ENCODE measurements around the gene C7orf33.
"Not testable (repeated sequence)": the region's sequence is repeated elsewhere in the genome, so short reads cannot be mapped to it uniquely, and the experiment has no call there.

Gene C7orf33

DNA sequence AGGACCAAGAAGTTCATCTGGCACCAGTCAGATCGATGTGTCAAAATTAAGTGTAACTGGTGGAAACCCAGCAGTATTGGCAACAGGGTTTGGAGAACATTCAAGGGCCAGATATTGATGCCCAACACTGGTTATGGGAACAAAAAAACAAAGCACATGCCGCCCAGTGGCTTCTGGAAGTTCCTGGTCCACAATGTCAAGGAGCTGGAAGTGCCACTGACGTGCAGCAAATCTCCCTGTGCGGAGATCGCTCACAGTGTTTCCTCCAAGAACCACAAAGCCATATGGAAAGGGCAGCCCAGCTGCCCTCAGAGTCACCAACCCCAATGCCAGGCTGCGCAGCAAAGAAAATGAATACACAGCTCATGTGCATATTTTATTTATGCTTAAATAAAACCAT is 10.1 kb upstream of the C7orf33 start:
- DNase-seq (ENCODE audit: low read depth) = no peak

DNA sequence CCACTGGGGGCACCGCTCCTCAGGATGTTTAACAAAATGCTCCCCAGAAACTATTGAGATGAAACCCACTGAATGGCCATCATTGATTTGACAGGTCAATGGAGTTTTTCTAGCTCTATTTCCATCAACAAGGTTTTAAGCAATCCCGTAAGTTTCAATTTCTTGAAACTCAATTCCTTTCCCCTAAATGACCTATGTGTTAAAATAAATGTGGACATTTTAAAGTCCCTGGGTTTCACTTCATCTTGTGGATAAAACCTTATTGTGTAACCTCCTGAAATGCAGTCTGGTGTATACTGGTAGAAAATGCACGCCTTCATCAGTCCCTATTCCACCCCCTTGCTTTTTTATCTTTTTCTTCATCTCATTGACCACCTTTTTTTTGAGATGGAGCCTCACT is 8.9 kb upstream of the C7orf33 start:
- DNase-seq (ENCODE audit: low read depth) = no peak

DNA sequence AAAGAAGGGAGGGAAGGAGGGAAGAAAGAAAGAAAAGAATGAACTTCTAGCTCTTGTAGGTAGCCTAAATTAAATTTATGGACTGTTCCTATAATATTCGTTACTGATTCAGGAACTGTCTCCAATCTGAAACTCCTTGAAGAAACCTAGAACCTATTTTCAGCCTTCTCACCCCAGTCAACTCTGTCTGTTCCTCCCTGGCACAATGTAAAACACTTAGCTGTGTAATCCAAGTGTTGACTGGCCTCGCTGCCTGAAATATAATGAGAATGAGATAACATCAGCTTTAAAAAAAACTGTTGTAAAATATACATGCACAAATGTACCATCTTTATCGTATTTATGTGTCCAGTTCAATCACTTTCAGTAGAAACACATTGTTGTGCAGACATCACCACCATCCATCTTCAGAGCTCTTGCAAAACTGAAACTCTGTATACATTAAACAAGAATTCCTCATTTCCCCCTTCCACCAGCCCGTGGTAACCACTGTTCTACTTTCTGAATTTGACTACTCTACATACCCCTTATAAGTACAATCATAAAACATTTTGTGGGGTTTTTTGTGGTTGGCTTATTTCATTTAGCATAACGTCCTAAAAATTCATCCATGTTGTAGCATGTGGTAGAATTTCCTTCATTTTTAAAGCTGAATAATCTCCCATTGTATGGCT is 6.3 kb upstream of the C7orf33 start:
- DNase-seq (ENCODE audit: low read depth) = no peak

GRCh38 chr7:148585399-148585798 is 5.2 kb upstream of the C7orf33 start:
- DNase-seq (ENCODE audit: low read depth) = no peak

- no peak for DNase-seq (ENCODE audit: low read depth)
Observed at GRCh38 chr7:148587076-148587475, 3.5 kb upstream of the C7orf33 start.

GRCh38 chr7:148588168-148588567 is 2.4 kb upstream of the C7orf33 start:
- DNase-seq (ENCODE audit: low read depth) = no peak

GRCh38 chr7:148588670-148589131 is 1.9 kb upstream of the C7orf33 start:
- no peak for DNase-seq (ENCODE audit: low read depth)

GRCh38 chr7:148589640-148590039 is 926 bp upstream of the C7orf33 start:
- DNase-seq (ENCODE audit: low read depth) = no peak

GRCh38 chr7:148596354-148596753 is 5.8 kb downstream of the C7orf33 start:
- not testable (repeated sequence) for DNase-seq (ENCODE audit: low read depth)

DNA sequence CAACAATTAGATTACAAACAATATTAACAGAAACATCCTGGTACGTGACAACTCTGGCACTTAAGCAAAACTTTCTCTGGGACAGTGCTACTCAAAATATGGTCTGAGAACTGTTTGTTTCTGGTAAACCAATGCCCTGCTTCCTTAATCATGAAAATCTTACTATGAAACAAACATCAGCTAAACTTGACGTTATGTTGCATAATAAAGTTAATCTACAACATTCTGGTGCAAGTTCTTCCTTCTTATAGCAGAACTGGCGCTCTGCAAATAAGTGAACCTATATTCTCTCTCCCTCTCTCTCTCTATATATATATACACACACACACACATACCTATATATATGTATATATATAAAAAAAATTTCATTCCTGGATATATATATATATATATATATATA is 7.8 kb downstream of the C7orf33 start:
- no peak for DNase-seq (ENCODE audit: low read depth)

GRCh38 chr7:148605350-148605749 is 14.8 kb downstream of the C7orf33 start:
- DNase-seq (ENCODE audit: low read depth) = no peak

GRCh38 chr7:148607151-148607661 is 16.6 kb downstream of the C7orf33 start:
- DNase-seq (ENCODE audit: low read depth) = no peak

- no peak for DNase-seq (ENCODE audit: low read depth)
Observed at GRCh38 chr7:148609045-148609725, 18.6 kb downstream of the C7orf33 start.

- no peak for DNase-seq (ENCODE audit: low read depth)
Observed at GRCh38 chr7:148611692-148612091, 21.1 kb downstream of the C7orf33 start.

DNA sequence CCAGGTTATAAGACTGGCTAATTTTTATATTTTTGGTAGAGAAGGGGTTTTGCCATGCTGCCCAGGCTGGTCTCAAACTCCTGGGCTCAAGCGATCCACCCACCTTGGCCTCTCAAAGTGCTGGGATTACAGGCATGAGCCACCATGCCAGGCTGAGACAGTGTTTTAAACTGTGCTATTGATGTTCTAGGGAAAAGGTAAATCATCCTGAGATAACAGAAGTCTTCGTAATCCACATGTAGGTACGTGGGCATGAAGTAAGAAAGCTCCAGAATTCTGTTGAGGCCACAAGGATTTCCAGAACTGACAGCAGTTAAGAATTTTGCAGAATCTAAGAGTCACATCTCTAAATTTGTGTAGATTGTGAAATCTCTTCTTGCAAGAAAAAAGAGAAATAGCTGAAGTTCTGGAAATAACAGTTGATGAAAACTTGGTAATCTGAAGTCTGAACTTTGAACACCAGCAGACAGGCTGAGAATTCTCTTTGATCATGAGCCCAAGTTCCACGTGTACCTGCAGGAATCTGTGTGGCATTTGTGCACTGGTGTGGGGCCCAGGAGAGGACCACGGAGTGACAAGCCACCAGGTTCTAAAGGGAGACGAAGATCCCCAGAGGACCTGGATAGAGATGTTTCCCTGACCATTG is 24.6 kb downstream of the C7orf33 start:
- DNase-seq (ENCODE audit: low read depth) = no peak

DNA sequence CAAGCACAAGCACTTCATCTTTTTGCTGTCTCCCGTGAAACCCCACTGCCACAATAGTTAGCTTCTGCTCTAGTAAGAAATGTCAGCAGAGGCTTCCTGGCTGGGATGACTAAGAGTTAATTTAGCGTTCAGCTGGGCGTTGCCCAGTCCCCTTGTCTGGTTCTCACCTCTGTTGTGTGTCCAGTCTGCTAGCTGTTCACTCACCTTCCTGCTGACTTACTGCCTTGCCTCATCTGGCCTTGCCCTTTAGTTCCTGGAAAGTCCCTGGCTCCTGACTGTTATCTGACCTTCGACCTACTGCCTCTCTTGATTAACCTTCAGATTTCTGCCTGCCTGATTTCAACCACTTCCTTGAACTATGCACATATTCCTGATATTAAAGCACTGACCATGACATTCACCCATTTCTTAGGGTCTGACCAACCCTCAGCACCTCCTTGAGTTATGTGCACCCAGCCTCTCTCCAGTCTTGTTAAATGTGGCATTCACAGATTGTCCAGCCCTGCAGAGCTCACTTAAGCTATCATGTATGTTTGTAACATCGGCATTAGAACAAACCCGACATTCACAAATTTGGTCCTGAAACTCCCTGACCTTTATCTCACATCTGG is 30.3 kb downstream of the C7orf33 start:
- no peak for DNase-seq (ENCODE audit: low read depth)

GRCh38 chr7:148621563-148621962 is 31.0 kb downstream of the C7orf33 start:
- DNase-seq (ENCODE audit: low read depth) = no peak

DNA sequence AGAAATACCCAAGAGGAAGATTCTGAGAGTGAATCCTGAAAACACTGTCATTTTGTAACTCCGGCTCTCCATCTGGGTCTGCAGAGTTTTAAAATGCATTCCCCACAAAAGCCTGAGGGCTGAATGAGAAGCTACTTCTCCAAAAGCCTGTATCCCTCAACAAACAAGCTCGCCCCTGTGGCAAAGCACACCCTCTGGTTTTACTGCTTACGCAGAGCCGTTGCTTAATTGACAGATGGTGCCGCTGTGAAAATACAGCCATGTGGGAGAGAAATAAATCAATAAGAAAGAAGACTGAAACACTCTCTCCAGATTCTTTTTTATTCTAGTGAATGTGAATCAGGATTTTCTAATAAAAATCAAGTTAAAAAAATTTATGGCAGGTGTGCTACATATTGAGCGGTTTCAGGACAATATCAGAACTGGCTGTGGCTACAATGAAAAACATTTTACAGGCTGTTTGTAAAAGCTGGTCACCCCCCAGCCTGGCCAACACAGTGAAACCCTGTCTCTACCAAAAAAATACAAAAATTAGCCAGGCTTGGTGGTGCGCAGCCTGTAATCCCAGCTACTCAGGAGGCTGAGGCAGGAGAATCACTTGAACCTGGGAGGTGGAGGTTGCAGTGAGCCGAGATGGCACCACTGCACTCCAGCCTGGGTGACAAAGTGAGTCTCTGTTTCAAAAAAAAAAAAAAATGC is 32.5 kb downstream of the C7orf33 start:
- no peak for DNase-seq (ENCODE audit: low read depth)

DNA sequence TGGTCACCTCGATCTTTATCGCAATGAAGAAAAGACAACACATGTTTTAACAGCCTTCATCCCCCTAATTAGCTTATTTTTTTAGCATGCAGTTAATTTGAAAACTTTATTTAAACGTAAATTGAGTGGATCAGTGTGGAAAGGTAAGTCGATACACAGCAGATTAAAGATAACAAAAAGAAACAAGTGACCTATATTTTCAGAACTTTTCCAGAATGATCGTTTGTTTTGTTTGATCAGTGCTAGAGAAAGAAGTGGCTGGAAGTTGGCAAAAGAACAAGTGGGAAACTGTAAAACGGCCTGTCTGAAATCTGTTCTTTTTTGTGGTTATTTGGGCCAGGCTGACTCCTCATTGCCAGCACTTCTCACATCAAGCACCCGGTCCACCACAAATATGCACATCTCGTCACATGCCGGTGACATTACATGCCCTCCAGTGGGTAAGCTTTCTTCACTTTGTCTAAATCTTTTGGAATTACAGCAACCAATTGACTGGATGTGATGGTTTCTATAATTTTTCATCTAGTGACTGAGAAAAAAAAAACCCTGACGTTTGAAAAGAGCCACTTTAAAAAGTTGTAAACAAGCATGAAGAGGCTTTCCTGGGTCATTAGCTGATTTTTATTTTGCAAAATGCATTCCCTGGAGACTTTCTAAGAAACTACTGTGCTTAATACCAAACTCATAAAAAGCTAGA is 33.2 kb downstream of the C7orf33 start:
- no peak for DNase-seq (ENCODE audit: low read depth)

DNA sequence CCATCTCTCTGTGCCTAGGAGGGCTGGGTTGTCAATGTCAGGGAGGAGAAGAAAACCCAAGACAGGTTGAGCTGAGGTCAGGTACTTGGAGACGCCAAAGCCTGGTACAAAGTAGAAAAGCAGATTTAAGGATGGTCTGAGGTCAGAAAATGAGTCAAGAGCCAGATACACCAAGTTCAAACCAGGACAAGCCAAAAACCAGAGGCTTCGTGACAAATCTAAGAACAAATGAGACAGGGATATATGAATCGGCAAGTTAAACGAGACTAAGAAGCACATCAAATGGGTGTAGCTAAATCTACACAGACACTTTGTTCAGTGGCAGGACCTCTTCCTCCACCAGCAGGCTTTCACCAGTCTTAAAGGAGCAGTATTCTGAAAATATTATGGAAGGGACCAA is 34.2 kb downstream of the C7orf33 start:
- no peak for DNase-seq (ENCODE audit: low read depth)

DNA sequence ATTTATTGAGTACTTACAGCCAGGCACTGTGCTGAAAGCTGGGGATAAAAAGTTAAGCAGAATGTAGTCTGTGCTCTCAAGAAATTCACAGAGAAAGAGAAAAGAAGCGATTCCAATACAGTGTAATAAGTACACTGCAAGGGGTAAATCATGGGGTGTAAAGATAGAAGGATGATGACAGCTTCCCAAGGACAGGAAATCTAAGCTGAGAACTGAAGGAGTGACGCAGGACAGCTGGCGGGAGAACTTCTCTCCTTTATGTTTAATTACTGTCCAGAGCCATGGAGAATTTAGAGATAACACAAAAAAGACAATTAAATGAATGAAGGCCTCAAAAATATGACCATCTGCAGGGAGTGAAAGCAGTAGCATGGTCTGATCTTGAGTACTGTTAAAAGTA is 34.8 kb downstream of the C7orf33 start:
- DNase-seq (ENCODE audit: low read depth) = no peak
